MM.1S (cell line): ENCODE results near the gene SEC14L2.
A peak's percentile ranks its signal among the peaks of the same experiment; 100 is the strongest.

ENCODE experiments used
- DNase-seq: peaks from one replicate; pipeline ENCODE4 v3.0.0-alpha.2; 2015
- H2AFZ ChIP-seq: fragments of 300-600 bp; sonication (generic); 2 replicates; pipeline ENCODE4 v1.6.0; 2016; ENCODE audit warnings: antibody characterized with exemption, low read length
- H3F3A ChIP-seq: fragments of 300-600 bp; sonication (generic); 2 replicates; pipeline ENCODE4 v1.6.1; 2016; ENCODE audit warnings: mild to moderate bottlenecking, antibody characterized with exemption, low read length, moderate library complexity, mixed read lengths; ENCODE audit not compliant: insufficient read depth
- H3K27ac ChIP-seq: fragments of 300-600 bp; sonication (generic); 2 replicates; pipeline ENCODE4 v1.5.1; 2016; ENCODE audit warnings: mild to moderate bottlenecking, low read length
- H3K27me3 ChIP-seq: fragments of 300-600 bp; sonication (generic); replicated peaks from 2 replicates; pipeline ENCODE4 v1.6.0; 2016; ENCODE audit warnings: low read length; ENCODE audit not compliant: insufficient read depth
- H3K36me3 ChIP-seq: fragments of 300-600 bp; sonication (generic); replicated peaks from 2 replicates; pipeline ENCODE4 v1.6.1; 2016; ENCODE audit warnings: mild to moderate bottlenecking, low read length, mixed read lengths; ENCODE audit not compliant: insufficient read depth
- H3K4me1 ChIP-seq: fragments of 300-600 bp; sonication (generic); 2 replicates; pipeline ENCODE4 v1.6.1; 2016; ENCODE audit warnings: low read length, mixed read lengths
- H3K4me2 ChIP-seq: fragments of 300-600 bp; sonication (generic); 2 replicates; pipeline ENCODE4 v1.6.0; 2016; ENCODE audit warnings: low read depth, low read length
- H3K4me3 ChIP-seq: fragments of 300-600 bp; sonication (generic); 2 replicates; pipeline ENCODE4 v1.5.1; 2016; ENCODE audit warnings: low read length, mixed read lengths
- H3K79me2 ChIP-seq: fragments of 300-600 bp; sonication (generic); 2 replicates; pipeline ENCODE4 v1.6.1; 2016; ENCODE audit warnings: mixed run types, low read length, mixed read lengths
- H3K9ac ChIP-seq: fragments of 300-600 bp; sonication (generic); 2 replicates; pipeline ENCODE4 v1.6.1; 2016; ENCODE audit warnings: low read length, mixed read lengths
- H3K9me2 ChIP-seq: fragments of 300-600 bp; sonication (generic); replicated peaks from 2 replicates; pipeline ENCODE4 v1.6.1; 2016; ENCODE audit warnings: mild to moderate bottlenecking, low read length, mixed read lengths; ENCODE audit not compliant: insufficient read depth
- H3K9me3 ChIP-seq: fragments of 300-600 bp; sonication (generic); replicated peaks from 2 replicates; pipeline ENCODE4 v1.6.1; 2016; ENCODE audit warnings: mild to moderate bottlenecking, low read length, mixed read lengths; ENCODE audit not compliant: insufficient read depth
- H4K20me1 ChIP-seq: fragments of 300-600 bp; sonication (generic); 2 replicates; pipeline ENCODE4 v1.6.1; 2016; ENCODE audit warnings: mild to moderate bottlenecking, low read length, moderate library complexity, mixed read lengths; ENCODE audit not compliant: insufficient read depth
- EZH2 ChIP-seq: fragments of 300-600 bp; sonication (generic); optimal IDR thresholded peaks from 2 replicates; pipeline ENCODE3; 2017; ENCODE audit warnings: low read depth, mild to moderate bottlenecking, antibody characterized with exemption, low read length, mixed read lengths
- EZH2phosphoT487 ChIP-seq: fragments of 300-600 bp; sonication (generic); IDR thresholded peaks from 2 replicates; pipeline ENCODE4 v1.6.1; 2018; ENCODE audit warnings: antibody characterized with exemption, low read length
- TF ChIP-seq, protein P1 (sequence below): fragments of 300-600 bp; sonication (generic); IDR thresholded peaks from 2 replicates; pipeline ENCODE4 v1.5.1; 2016; ENCODE audit warnings: antibody characterized with exemption, low read length, mixed read lengths

SEC14L2 gene

DNA sequence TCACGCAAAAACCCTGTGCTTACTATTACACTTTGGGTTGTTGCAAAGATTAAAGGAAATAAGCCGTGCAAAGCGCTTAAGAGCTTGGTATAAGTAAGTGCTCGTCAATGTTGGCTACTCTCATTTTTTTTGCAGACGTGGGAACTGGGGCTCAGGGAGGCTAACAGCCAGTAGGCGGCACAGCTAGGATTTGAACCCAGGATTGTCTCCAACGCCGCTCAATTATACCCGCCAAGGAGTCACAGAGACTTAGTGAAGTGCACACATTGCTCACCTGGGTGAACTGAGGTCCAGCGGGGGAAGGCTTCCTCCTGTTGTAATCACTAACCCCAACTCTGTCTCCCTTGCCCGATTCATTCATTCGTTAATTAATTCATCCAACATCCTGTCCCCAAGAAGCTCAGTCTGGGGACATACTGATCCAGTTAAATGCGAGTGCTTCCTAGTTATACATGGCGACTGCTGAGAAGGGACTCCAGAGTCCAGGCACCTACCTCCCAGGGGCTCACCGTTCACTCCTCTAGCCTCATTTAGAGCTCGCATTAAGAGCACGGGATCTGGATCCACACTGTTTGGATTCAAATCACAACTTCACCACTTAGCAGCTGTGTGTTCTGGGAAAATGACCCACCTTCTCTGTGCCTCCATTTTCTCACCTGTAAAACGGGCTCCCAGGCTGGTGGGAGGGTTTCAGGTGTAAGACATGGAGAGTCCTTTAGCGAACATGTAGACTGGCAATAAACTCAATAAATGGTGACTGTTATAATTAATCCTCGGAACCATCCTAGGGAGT, 27.9 kb downstream of the SEC14L2 start:
- H3K4me3 ChIP-seq: peak overlapping the region; percentile 84
- H3K9me2 ChIP-seq: no peaks in the 10 kb centered on the region
- TF ChIP-seq, protein P1, sequence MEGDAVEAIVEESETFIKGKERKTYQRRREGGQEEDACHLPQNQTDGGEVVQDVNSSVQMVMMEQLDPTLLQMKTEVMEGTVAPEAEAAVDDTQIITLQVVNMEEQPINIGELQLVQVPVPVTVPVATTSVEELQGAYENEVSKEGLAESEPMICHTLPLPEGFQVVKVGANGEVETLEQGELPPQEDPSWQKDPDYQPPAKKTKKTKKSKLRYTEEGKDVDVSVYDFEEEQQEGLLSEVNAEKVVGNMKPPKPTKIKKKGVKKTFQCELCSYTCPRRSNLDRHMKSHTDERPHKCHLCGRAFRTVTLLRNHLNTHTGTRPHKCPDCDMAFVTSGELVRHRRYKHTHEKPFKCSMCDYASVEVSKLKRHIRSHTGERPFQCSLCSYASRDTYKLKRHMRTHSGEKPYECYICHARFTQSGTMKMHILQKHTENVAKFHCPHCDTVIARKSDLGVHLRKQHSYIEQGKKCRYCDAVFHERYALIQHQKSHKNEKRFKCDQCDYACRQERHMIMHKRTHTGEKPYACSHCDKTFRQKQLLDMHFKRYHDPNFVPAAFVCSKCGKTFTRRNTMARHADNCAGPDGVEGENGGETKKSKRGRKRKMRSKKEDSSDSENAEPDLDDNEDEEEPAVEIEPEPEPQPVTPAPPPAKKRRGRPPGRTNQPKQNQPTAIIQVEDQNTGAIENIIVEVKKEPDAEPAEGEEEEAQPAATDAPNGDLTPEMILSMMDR: peak; percentile 16
- no peak for TF ChIP-seq EZH2phosphoT487
- TF ChIP-seq EZH2: no peak
- H3K4me1 ChIP-seq: peaks cover 20% of the 10 kb centered on the region
- H4K20me1 ChIP-seq: no peaks in the 10 kb centered on the region
- peak overlapping the region; percentile 67; the same call in 1 of the 2 replicates for H3K27ac ChIP-seq
- H2AFZ ChIP-seq: peak overlapping the region; percentile 92
- H3K27me3 ChIP-seq: no peaks in the 10 kb centered on the region
- H3K79me2 ChIP-seq: peaks cover 17% of the 10 kb centered on the region
- H3K9ac ChIP-seq: peak overlapping the region; percentile 81; the same call in 1 of the 2 replicates
- no peaks in the 10 kb centered on the region for H3K9me3 ChIP-seq
- no peaks in the 10 kb centered on the region for H3K36me3 ChIP-seq
- H3K4me2 ChIP-seq: peak overlapping the region; percentile 95
- peak; percentile 40 for DNase-seq
- peaks cover 19% of the 10 kb centered on the region for H3F3A ChIP-seq

DNA sequence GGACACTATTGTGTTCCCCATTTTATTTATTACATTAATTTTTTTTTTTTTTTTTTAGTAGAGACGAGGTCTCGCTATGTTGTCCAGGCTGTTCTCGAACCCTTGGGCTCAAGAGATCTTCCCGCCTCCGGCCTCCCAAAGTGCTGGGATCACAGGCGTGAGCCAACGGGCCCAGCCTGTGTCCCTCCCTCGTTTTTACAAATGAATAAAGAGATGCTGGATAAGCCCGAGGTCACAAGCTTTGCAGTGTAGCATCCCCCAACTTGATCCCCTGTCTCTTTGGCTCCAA, 28.5 kb downstream of the SEC14L2 start:
- Histone ChIP-seq H4K20me1 (no peaks in the 10 kb centered on the region), H3K9me3 (no peaks in the 10 kb centered on the region), H3K9ac (peak overlapping the region; percentile 81), H2AFZ (peak overlapping the region; percentile 88), H3K36me3 (no peaks in the 10 kb centered on the region), H3K4me3 (peak overlapping the region; percentile 84), H3K27me3 (no peaks in the 10 kb centered on the region), H3K4me2 (peak overlapping the region; percentile 95), H3K9me2 (no peaks in the 10 kb centered on the region), H3K79me2 (peaks cover 17% of the 10 kb centered on the region), H3F3A (peaks cover 19% of the 10 kb centered on the region), H3K4me1 (peaks cover 20% of the 10 kb centered on the region), H3K27ac (peak overlapping the region; percentile 58; the same call in 1 of the 2 replicates)
- no peak for TF ChIP-seq EZH2phosphoT487
- TF ChIP-seq EZH2: no peak
- TF ChIP-seq, protein P1: no peak
- DNase-seq: no peak

DNA sequence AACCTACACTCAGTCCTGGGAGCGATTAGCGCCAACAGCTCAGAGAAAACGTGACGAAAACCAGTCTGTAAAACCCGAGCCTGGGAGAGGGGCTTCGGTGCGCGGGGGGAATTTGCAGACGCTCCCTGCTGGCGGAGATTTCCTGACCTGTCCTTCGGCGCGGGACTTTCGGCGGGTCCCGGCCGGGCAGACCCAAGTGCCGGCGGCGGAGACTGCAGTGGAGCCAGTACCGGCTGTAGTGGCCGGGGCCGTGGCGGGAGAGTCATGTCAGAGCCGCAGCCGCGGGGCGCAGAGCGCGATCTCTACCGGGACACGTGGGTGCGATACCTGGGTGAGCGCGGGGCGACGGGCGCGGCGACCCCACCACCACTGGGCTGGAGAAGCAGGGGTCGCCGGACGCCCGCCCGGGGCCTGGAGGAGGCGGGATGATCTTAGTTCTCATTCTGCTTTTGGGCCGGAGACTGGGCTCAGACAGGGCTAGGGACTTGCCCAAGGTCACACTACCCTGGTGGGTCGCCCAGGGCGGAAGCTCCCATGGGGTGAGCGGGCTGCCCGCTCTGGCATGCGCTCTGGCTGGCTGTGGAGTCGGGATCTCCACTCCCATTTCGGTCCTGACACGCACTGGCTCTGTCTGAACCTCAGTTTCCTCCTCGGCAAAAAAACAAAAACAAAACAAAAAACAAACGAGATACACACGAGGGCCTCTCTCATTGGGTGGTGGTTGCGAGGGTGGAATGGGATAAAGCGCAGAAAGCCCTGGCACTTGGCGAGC, 29.0 kb downstream of the SEC14L2 start, which contains the start of gene MTFP1:
Gene MTFP1 (plus strand): TSS at position 153 of the 772 bp plus-strand sequence. CDS start 112 bp downstream, at position 265.
- peak within 1 kb of the TSS; percentile 67; the same call in 1 of the 2 replicates for H3K27ac ChIP-seq

More for the DNA sequence above, 29.0 kb downstream of the SEC14L2 start, which contains the start of gene MTFP1:
- peak within 1 kb of the TSS; percentile 92 for H2AFZ ChIP-seq
- peak within 1 kb of the TSS; percentile 84 for H3K4me3 ChIP-seq
- peaks cover 20% of the 10 kb centered on the region for H3K4me1 ChIP-seq
- H3K36me3 ChIP-seq: no peaks in the 10 kb centered on the region
- TF ChIP-seq EZH2phosphoT487 (no peak), EZH2 (no peak)
- TF ChIP-seq, protein P1: no peak
- H3K27me3 ChIP-seq: no peaks in the 10 kb centered on the region
- H3K9me3 ChIP-seq: no peaks in the 10 kb centered on the region
- H3F3A ChIP-seq: peaks cover 19% of the 10 kb centered on the region
- peak within 1 kb of the TSS; percentile 95 for H3K4me2 ChIP-seq
- H3K9me2 ChIP-seq: no peaks in the 10 kb centered on the region
- H4K20me1 ChIP-seq: no peaks in the 10 kb centered on the region
- H3K79me2 ChIP-seq: peaks cover 17% of the 10 kb centered on the region
- DNase-seq: peak; percentile 66
- H3K9ac ChIP-seq: peak within 1 kb of the TSS; percentile 81
